K562 (cell line): ENCODE data around the gene DGCR8. TPM values are rescaled to one million over a fixed set of nuclear protein-coding genes. Genes with fewer than 3 reads are reported as not detected.
A peak's percentile ranks its signal among the peaks of the same experiment; 100 is the strongest.

Source experiments
- ARID4B ChIP-seq: sonication (generic); formaldehyde crosslinking; IDR thresholded peaks from 2 replicates; pipeline ENCODE4 v1.8.0; 2022; ENCODE audit warnings: mild to moderate bottlenecking, missing genetic modification reagents
- BDP1 ChIP-seq: IDR thresholded peaks from 3 replicates; pipeline ENCODE4 v1.6.1; 2011; ENCODE audit not compliant: insufficient read length, insufficient read depth
- BHLHE40 ChIP-seq: IDR thresholded peaks from 2 replicates; pipeline ENCODE4 v1.6.1; 2011; ENCODE audit warnings: low read length, improper control_type of control experiment
- CAMTA2 ChIP-seq: fragments of 250-450 bp; sonication (Bioruptor Pico); conservative IDR thresholded peaks from 2 replicates; pipeline ENCODE4 v1.5.1; 2022
- CBFB ChIP-seq: sonication (generic); formaldehyde crosslinking; IDR thresholded peaks from 2 replicates; pipeline ENCODE4 v1.4.0; 2020; ENCODE audit warnings: mild to moderate bottlenecking, missing genetic modification reagents
- CHCHD3 ChIP-seq: fragments of 250-450 bp; sonication (Bioruptor Pico); IDR thresholded peaks from 2 replicates; pipeline ENCODE4 v2.1.2; 2022; ENCODE audit warnings: mild to moderate bottlenecking
- CTBP1 ChIP-seq: fragments of 450-650 bp; IDR thresholded peaks from 2 replicates; pipeline ENCODE4 v1.6.1; 2016; ENCODE audit warnings: borderline replicate concordance
- FOSL1 ChIP-seq: fragments of 200-800 bp; sonication (Bioruptor generic); conservative IDR thresholded peaks from 2 replicates; pipeline ENCODE4 v1.6.1; 2016; ENCODE audit warnings: missing genetic modification characterization, missing compliant biosample characterization
- FUS ChIP-seq: fragments of 200-400 bp; formaldehyde crosslinking; optimal IDR thresholded peaks from 2 replicates; pipeline ENCODE3; 2017; ENCODE audit warnings: low read depth, low read length
- HMGXB4 ChIP-seq: sonication (generic); formaldehyde crosslinking; IDR thresholded peaks from 2 replicates; pipeline ENCODE4 v1.8.1; 2023; ENCODE audit warnings: mild to moderate bottlenecking, missing genetic modification reagents
- HNRNPL ChIP-seq: fragments of 200-400 bp; formaldehyde crosslinking; IDR thresholded peaks from 2 replicates; pipeline ENCODE4 v1.6.1; 2017; ENCODE audit warnings: low read depth, mild to moderate bottlenecking, low read length
- IFI16 ChIP-seq: fragments of 250-450 bp; sonication (Bioruptor Pico); IDR thresholded peaks from 2 replicates; pipeline ENCODE4 v2.1.2; 2022; ENCODE audit warnings: mild to moderate bottlenecking, inconsistent platforms
- ILF3 ChIP-seq: fragments of 450-650 bp; IDR thresholded peaks from 2 replicates; pipeline ENCODE4 v1.6.1; 2018; ENCODE audit warnings: antibody characterized with exemption, mild to moderate bottlenecking, moderate library complexity, borderline replicate concordance
- IRF2 ChIP-seq: sonication (generic); formaldehyde crosslinking; IDR thresholded peaks from 2 replicates; pipeline ENCODE4 v1.8.1; 2022; ENCODE audit warnings: mild to moderate bottlenecking, missing genetic modification reagents
- KLF10 ChIP-seq: fragments of 250-450 bp; sonication (Bioruptor Pico); IDR thresholded peaks from 2 replicates; pipeline ENCODE4 v1.6.1; 2021; ENCODE audit warnings: matching md5 sums
- MLX ChIP-seq, 2 experiments: fragments of 450-650 bp in 1 of 2; sonication (generic) in 1 of 2; formaldehyde crosslinking; conservative IDR thresholded peaks; 2 replicates each; pipeline versions ENCODE4 v1.4.0 to v1.8.1; 2020 to 2022; ENCODE audit warnings: mild to moderate bottlenecking in 1 of 2, missing genetic modification reagents in 1 of 2
- SAFB ChIP-seq: fragments of 200-400 bp; formaldehyde crosslinking; IDR thresholded peaks from 2 replicates; pipeline ENCODE4 v1.6.1; 2017; ENCODE audit warnings: low read depth, low read length, borderline replicate concordance
- TEAD1 ChIP-seq, 2 experiments: fragments of 450-650 bp in 1 of 2; sonication (generic) in 1 of 2; formaldehyde crosslinking; IDR thresholded peaks; 2 replicates each; pipeline versions ENCODE4 v1.4.0 to v1.8.0; 2020 to 2022; ENCODE audit warnings: mild to moderate bottlenecking in 2 of 2, missing genetic modification reagents in 1 of 2
- TRIM24 ChIP-seq, 2 experiments: fragments of 450-650 bp; IDR thresholded peaks; 2 replicates each; pipeline ENCODE4 v1.6.1; 2016
- ZNF699 ChIP-seq: fragments of 250-450 bp; sonication (Bioruptor Pico); IDR thresholded peaks from 2 replicates; pipeline ENCODE4 v1.8.0; 2021; ENCODE audit warnings: mild to moderate bottlenecking, moderate library complexity; ENCODE audit not compliant: insufficient replicate concordance
- polyA plus RNA-seq, 8 experiments: library from polyadenylated mRNA; depleted of rRNA in 4 of 8; stranded (reverse) in 5 of 8; unstranded in 3 of 8; fragments of >200 nt; fragmentation: Nextera tagmentation in 2 of 8; fragmentation: Illumina TruSeq in 1 of 8; extraction: Ambion mirVana in 2 of 8; extraction: Trizol in 1 of 8; gene quantifications; 2 replicates each; pipeline versions ENCODE4 v1.2.1 to v1.2.3, GENCODE V29; 2011 to 2014; ENCODE audit warnings: inconsistent platforms in 1 of 8, missing spikeins in 1 of 8
- total RNA-seq, 7 experiments: library from RNA; depleted of rRNA in 6 of 7; stranded (reverse); fragments of >200 nt in 6 of 7; fragmentation: Illumina TruSeq in 2 of 7; extraction: Trizol in 2 of 7; gene quantifications; 2 replicates each; pipeline versions ENCODE4 v1.2.1 to v1.2.3, GENCODE V29; 2011 to 2021; ENCODE audit warnings: low replicate concordance in 1 of 7
- TF ChIP-seq, protein P1 (sequence below): fragments of 250-450 bp; sonication (Bioruptor Pico); IDR thresholded peaks from 2 replicates; pipeline ENCODE4 v1.4.0; 2020; ENCODE audit warnings: mild to moderate bottlenecking, moderate library complexity

DGCR8 gene
- total and polyA plus RNA-seq, 9 of the 15 experiments (the other 6 are each of a cell fraction or from before 2014, with no cell fraction given): 5.9 to 144 (median 80.1) TPM

GRCh38 chr22:20116951-20117632 is 37.1 kb downstream of the DGCR8 start, which contains the start of gene TRMT2A (continued):
- TF ChIP-seq HMGXB4 (peak; percentile 99), TRIM24 (IDR thresholded peaks at IDR 0.05) (peak; percentile 72 to 89; a peak in 3 of 4 replicates), HNRNPL (peak; percentile 81), SAFB (no peak), IRF2 (CRISPR knock-in tag) (no peak), BDP1 (no peak), CBFB (CRISPR knock-in tag) (no peak), FUS (no peak), ZNF699 (CRISPR knock-in tag) (no peak), BHLHE40 (peak; percentile 92), IFI16 (no peak), ARID4B (CRISPR knock-in tag) (no peak), TEAD1 (CRISPR knock-in tag; IDR thresholded peaks at IDR 0.05) (peak in 1 of 2 experiments; percentile 85; a peak in 2 of 4 replicates), FOSL1 (no peak), MLX (CRISPR knock-in tag; conservative IDR thresholded peaks at IDR 0.05) (peak in 1 of 2 experiments; percentile 95; a peak in 2 of 4 replicates), ILF3 (no peak), CTBP1 (no peak), CAMTA2 (peak; percentile 77; the same call in 1 of the 2 replicates), CHCHD3 (peak; percentile 67; the same call in 1 of the 2 replicates), KLF10 (CRISPR knock-in tag) (no peak)
- TF ChIP-seq, protein P1, sequence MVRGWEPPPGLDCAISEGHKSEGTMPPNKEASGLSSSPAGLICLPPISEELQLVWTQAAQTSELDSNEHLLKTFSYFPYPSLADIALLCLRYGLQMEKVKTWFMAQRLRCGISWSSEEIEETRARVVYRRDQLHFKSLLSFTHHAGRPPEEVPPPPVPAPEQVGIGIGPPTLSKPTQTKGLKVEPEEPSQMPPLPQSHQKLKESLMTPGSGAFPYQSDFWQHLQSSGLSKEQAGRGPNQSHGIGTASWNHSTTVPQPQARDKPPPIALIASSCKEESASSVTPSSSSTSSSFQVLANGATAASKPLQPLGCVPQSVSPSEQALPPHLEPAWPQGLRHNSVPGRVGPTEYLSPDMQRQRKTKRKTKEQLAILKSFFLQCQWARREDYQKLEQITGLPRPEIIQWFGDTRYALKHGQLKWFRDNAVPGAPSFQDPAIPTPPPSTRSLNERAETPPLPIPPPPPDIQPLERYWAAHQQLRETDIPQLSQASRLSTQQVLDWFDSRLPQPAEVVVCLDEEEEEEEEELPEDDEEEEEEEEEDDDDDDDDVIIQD: no peak; the same call in 1 of the 2 replicates
